Sigmoid colon (tissue), 7 donors: Measurements from ENCODE around the gene CXorf38. TPM values are rescaled to one million over a fixed set of nuclear protein-coding genes. Genes with fewer than 3 reads are reported as not detected.
"Not testable (repeated sequence)": the region's sequence is repeated elsewhere in the genome, so short reads cannot be mapped to it uniquely, and the experiment has no call there.

ENCODE experiments used
- DNase-seq: peaks from one replicate; pipeline ENCODE4 v3.0.0-alpha.2; 2019
- H3K27ac ChIP-seq, 4 donors: fragments of 200-600 bp; sonication (generic); one replicate each; pipeline ENCODE4 v1.5.1; 2016 to 2019; ENCODE audit warnings: mild to moderate bottlenecking in 1 of 4
- H3K27me3 ChIP-seq, 3 donors: fragments of 200-600 bp; sonication (generic); one replicate each; pipeline ENCODE4 v1.5.1; 2019; ENCODE audit warnings: mild to moderate bottlenecking in 1 of 3
- H3K36me3 ChIP-seq, 4 donors: fragments of 200-600 bp; sonication (generic); one replicate each; pipeline ENCODE4 v1.5.1; 2016 to 2019
- H3K4me1 ChIP-seq, 4 donors: fragments of 200-600 bp; sonication (generic); one replicate each; pipeline ENCODE4 v1.5.1; 2017 to 2019
- H3K4me3 ChIP-seq, 4 donors: fragments of 200-600 bp; sonication (generic); one replicate each; pipeline ENCODE4 v1.5.1; 2017 to 2019; ENCODE audit warnings: mild to moderate bottlenecking in 2 of 4, moderate library complexity in 1 of 4
- H3K9me3 ChIP-seq, 4 donors: fragments of 200-600 bp in 3 of 4; sonication (generic) in 3 of 4; one replicate each; pipeline versions ENCODE4 v1.5.1 to v1.6.1; 2013 to 2019
- CTCF ChIP-seq, 4 experiments: fragments of 450-650 bp in 3 of 4; fragments of 200-600 bp in 1 of 4; IDR thresholded peaks; one replicate each; pipeline ENCODE4 v1.5.1; 2016 to 2019; ENCODE audit warnings: antibody characterized with exemption in 4 of 4, mild to moderate bottlenecking in 3 of 4, moderate library complexity in 2 of 4
- EP300 ChIP-seq, 4 donors: sonication (generic); formaldehyde crosslinking; IDR thresholded peaks; one replicate each; pipeline ENCODE4 v1.6.1; 2017; ENCODE audit warnings: antibody characterized with exemption in 4 of 4
- POLR2A ChIP-seq, 2 donors: fragments of 450-650 bp; IDR thresholded peaks; one replicate each; pipeline ENCODE4 v1.6.1; 2016; ENCODE audit warnings: antibody characterized with exemption in 2 of 2, mild to moderate bottlenecking in 2 of 2, moderate library complexity in 2 of 2
- POLR2AphosphoS5 ChIP-seq, 4 donors: sonication (generic); formaldehyde crosslinking; IDR thresholded peaks; one replicate each; pipeline ENCODE4 v1.6.1; 2017; ENCODE audit warnings: antibody characterized with exemption in 4 of 4
- whole genome bisulfite sequencing, 2 donors: extraction: QIAGEN DNeasy Blood & Tissue Kit; methylation state at CpG; one replicate each; pipeline ENCODE4 v1.1.7; 2013; 5-methylcytosine and 5-hydroxymethylcytosine counted together
- intact Hi-C: fragments of 100-400 bp; cut with DNase I; formaldehyde crosslinking; loops from one replicate; pipeline ENCODE4 v1.15.1; 2023
- polyA plus RNA-seq, 3 donors: library from polyadenylated mRNA; stranded (reverse); fragments of 200-250 nt; gene quantifications; one replicate each; pipeline ENCODE4 v1.2.3, GENCODE V29; 2013
- total RNA-seq, 4 donors: library from RNA; depleted of rRNA; stranded (reverse); fragments of >200 nt; gene quantifications; one replicate each; pipeline ENCODE4 v1.1.0, GENCODE V29; 2016
- donor health status: healthy with polysubstance abuse.
- donor health status: Bipolar disorder and iron deficiency.
- donor health status: healthy.

CXorf38 gene
- total and polyA plus RNA-seq, 7 donors, result 7.6 to 13.0 (median 9.6) TPM

DNA sequence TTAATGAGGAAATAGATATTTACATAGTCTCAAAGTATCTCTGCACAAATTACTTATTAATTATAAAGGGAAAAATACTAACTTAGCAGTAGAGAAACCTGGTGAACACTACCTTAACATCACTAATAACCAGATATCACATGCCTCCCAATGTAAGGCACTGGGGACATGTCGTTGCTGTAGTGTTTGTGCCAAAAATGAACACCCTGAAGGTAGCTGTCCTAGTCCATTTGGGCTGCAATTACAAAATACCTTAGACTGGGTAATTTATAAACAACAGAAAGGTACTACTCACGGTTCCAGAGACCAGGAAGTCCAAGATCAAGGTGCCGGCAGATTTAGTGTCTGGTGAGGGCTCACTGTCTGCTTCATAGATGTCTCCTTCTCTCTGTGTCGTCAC lies 34.9 kb downstream of the CXorf38 start:
- Histone ChIP-seq H3K4me3 (no peak overlapping the region), H3K4me1 (no peaks in the 10 kb centered on the region), H3K9me3 (no peaks in the 10 kb centered on the region), H3K36me3 (no peaks in the 10 kb centered on the region), H3K27ac (no peak overlapping the region), H3K27me3 (no peaks in the 10 kb centered on the region)
- WGBS, 2 donors, result 63 to 65% methylated on average over 4 of the region's 4 CpGs
- intact Hi-C loops, result no loop called here
- DNase-seq, result no peak
- TF ChIP-seq CTCF (IDR thresholded peaks at IDR 0.05) (no peak), POLR2AphosphoS5 (IDR thresholded peaks at IDR 0.05) (no peak), EP300 (IDR thresholded peaks at IDR 0.05) (no peak), POLR2A (IDR thresholded peaks at IDR 0.05) (no peak)

DNA sequence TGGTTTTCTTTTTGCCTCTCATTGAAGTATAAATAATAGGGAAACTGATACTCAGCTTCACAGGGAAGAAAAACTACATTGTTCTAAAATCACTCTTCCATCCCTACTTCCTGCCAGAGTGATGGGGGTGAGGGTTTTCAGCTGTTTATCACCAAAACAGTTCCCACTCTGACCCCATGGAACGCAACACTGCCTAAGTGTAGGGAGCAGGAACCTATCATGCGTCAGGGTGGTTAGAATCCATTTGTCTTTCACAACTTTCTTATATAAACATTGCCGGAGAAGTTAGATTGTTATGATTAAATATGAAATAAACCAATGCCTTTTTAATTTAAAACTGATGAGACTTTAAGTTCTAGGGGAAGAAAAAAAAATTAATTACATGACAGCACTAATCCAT lies 40.0 kb downstream of the CXorf38 start:
- intact Hi-C loops, result no loop called here
- WGBS, 2 donors, result 85 to 91% methylated on average over 3 of the region's 3 CpGs
- H3K9me3 ChIP-seq, result no peaks in the 10 kb centered on the region
- H3K36me3 ChIP-seq, result no peaks in the 10 kb centered on the region
- no peak overlapping the region for H3K4me3 ChIP-seq
- no peak overlapping the region for H3K27ac ChIP-seq
- TF ChIP-seq POLR2A (IDR thresholded peaks at IDR 0.05) (no peak), CTCF (IDR thresholded peaks at IDR 0.05) (no peak), POLR2AphosphoS5 (IDR thresholded peaks at IDR 0.05) (no peak), EP300 (IDR thresholded peaks at IDR 0.05) (no peak)
- DNase-seq, result no peak
- H3K27me3 ChIP-seq, result no peaks in the 10 kb centered on the region
- no peaks in the 10 kb centered on the region for H3K4me1 ChIP-seq

DNA sequence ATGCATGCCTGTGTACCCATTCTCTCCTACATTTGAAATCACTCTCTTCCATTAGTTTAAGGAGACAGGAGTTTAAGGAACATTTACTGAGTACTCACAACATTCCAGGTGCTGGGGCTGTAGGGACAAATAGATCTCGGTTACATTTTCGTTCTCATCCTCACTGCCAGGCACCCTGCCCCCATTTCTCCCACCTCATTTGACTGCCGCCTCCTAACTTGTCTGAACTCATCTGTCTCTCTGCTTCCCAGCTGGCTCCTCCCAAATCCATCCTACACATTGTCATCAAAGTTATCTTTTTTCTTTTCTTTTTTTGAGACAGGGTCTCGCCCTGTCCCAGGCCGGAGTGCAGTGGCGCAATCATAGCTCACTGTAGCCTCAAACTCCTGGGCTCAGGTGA lies 43.9 kb downstream of the CXorf38 start:
- intact Hi-C loops, result no loop called here
- Histone ChIP-seq H3K36me3 (peaks cover 0 to 32% (median 0%) of the 10 kb centered on the region in 4 donors), H3K27me3 (no peaks in the 10 kb centered on the region), H3K4me3 (no peak overlapping the region), H3K9me3 (no peaks in the 10 kb centered on the region), H3K27ac (no peak overlapping the region), H3K4me1 (no peaks in the 10 kb centered on the region)
- 96% methylated on average over 6 of the region's 6 CpGs for WGBS, 2 donors
- no peak for DNase-seq
- TF ChIP-seq POLR2A (IDR thresholded peaks at IDR 0.05), result no peak

GRCh38 chrX:40589616-40590321 lies 57.6 kb downstream of the CXorf38 start:
- WGBS, 2 donors, result 84 to 93% methylated on average over 6 of the region's 6 CpGs
- H3K36me3 ChIP-seq, result peaks cover 0 to 36% (median 6%) of the 10 kb centered on the region in 4 donors
- H3K4me1 ChIP-seq, H3K4me3 ChIP-seq, H3K27me3 ChIP-seq, H3K27ac ChIP-seq, DNase-seq, H3K9me3 ChIP-seq, intact Hi-C loops: not testable (repeated sequence)

DNA sequence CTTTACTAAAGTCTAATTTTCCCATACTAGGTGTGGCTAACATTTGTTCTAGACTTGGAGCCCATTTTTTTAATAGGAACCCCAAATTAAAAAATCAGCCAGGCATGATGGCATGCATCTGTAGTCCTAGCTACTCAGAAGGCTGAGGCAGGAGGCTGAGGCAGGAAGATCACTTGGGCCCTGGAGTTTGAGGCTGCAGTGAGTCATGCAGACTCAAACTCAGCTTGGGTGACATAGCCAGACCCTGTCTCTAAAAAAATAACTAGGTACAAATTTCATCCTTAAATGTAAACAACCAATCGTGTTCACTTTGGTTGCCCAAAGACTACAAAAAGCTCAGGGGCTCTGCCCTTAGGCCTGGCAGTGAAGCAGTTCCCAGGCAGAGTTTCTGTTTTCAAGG lies 59.7 kb downstream of the CXorf38 start:
- H3K4me1 ChIP-seq, H3K27me3 ChIP-seq, H3K27ac ChIP-seq, DNase-seq, H3K4me3 ChIP-seq, H3K9me3 ChIP-seq, intact Hi-C loops: not testable (repeated sequence)
- WGBS, 2 donors, result 48 to 79% methylated on average over 1 of the region's 1 CpG
- H3K36me3 ChIP-seq, result peaks cover 0 to 24% (median 4%) of the 10 kb centered on the region in 4 donors

GRCh38 chrX:40582811-40583210 lies 64.5 kb downstream of the CXorf38 start:
- TF ChIP-seq POLR2AphosphoS5 (IDR thresholded peaks at IDR 0.05), result no peak
- no peak for TF ChIP-seq CTCF (IDR thresholded peaks at IDR 0.05)
- no peak for TF ChIP-seq EP300 (IDR thresholded peaks at IDR 0.05)
- no peak for TF ChIP-seq POLR2A (IDR thresholded peaks at IDR 0.05)
- no peak overlapping the region for H3K4me3 ChIP-seq
- intact Hi-C loops, result loop anchor here (5.0 kb wide), 2 partner anchors 41 to 59 kb away; no protein-coding TSS in a partner anchor
- WGBS, 2 donors, result 90 to 93% methylated on average over 2 of the region's 2 CpGs
- H3K27me3 ChIP-seq, result no peaks in the 10 kb centered on the region
- H3K27ac ChIP-seq, result no peak overlapping the region
- H3K4me1 ChIP-seq, result peaks cover 0 to 10% (median 8%) of the 10 kb centered on the region in 4 donors
- no peaks in the 10 kb centered on the region for H3K36me3 ChIP-seq
- H3K9me3 ChIP-seq, result no peaks in the 10 kb centered on the region
- DNase-seq, result no peak

DNA sequence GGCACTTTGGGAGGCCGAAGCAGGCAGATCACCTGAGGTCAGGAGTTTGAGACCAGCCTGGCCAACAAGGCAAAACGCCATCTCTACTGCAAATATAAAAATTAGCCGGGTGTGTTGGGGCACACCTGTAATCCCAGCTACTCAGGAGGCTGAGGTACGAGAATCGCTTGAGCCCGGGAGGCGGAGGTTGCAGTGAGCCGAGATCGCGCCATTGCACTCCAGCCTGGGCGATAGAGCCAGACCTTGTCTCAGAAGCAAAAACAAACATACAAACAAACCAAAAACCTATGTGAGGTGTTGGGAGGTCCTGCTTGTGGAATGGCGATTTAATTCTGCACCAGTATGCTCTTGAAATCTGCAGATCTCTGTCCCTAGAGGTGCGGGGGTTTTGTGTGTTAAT lies 65.2 kb downstream of the CXorf38 start:
- WGBS, 2 donors, result 91 to 95% methylated on average over 13 of the region's 13 CpGs
- intact Hi-C loops, result loop anchor here (5.0 kb wide), 2 partner anchors 40 to 60 kb away; no protein-coding TSS in a partner anchor
- H3K4me3 ChIP-seq, result peak overlapping the region in 1 of 4 donors; percentile 86

More for the DNA sequence above, 65.2 kb downstream of the CXorf38 start:
- H3K27ac ChIP-seq, H3K9me3 ChIP-seq, H3K4me1 ChIP-seq, H3K27me3 ChIP-seq, H3K36me3 ChIP-seq, DNase-seq: not testable (repeated sequence)
